C4-2B (cell line): ENCODE data around the gene PLS1.

Source experiments
- ZFX ChIP-seq: fragments of 450-650 bp; IDR thresholded peaks from 2 replicates; pipeline ENCODE4 v1.6.1; 2017
- TF ChIP-seq, protein P1 (sequence below): fragments of 450-650 bp; conservative IDR thresholded peaks from 2 replicates; pipeline ENCODE4 v1.5.1; 2017; ENCODE audit warnings: mild to moderate bottlenecking

DNA sequence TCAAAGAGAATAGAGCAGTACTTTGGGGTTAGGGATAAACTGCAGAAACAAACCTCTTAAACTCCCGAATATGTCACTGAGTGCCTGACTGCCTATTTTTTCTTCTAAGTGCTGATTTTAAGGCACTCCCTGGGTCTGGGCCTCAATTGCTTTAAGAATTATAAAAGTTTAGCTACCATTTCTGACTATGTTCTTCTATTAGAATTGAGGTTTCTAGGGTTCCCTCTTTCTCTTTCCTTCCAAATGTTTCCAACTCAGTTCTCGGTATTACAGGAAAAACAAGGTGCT is 28.9 kb downstream of the PLS1 start:
- TF ChIP-seq, protein P1, sequence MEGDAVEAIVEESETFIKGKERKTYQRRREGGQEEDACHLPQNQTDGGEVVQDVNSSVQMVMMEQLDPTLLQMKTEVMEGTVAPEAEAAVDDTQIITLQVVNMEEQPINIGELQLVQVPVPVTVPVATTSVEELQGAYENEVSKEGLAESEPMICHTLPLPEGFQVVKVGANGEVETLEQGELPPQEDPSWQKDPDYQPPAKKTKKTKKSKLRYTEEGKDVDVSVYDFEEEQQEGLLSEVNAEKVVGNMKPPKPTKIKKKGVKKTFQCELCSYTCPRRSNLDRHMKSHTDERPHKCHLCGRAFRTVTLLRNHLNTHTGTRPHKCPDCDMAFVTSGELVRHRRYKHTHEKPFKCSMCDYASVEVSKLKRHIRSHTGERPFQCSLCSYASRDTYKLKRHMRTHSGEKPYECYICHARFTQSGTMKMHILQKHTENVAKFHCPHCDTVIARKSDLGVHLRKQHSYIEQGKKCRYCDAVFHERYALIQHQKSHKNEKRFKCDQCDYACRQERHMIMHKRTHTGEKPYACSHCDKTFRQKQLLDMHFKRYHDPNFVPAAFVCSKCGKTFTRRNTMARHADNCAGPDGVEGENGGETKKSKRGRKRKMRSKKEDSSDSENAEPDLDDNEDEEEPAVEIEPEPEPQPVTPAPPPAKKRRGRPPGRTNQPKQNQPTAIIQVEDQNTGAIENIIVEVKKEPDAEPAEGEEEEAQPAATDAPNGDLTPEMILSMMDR = no peak
- TF ChIP-seq ZFX = no peak
